HEK293 (cell line): ENCODE data around the gene HSPB6.

ENCODE experiments used
- ATF2 ChIP-seq: fragments of 450-650 bp; formaldehyde crosslinking; IDR thresholded peaks from 2 replicates; pipeline ENCODE4 v1.5.1; 2016; ENCODE audit warnings: missing biosample characterization, missing genetic modification characterization, low read depth
- ELK4 ChIP-seq: IDR thresholded peaks from 2 replicates; pipeline ENCODE4 v1.6.1; 2011; ENCODE audit warnings: mild to moderate bottlenecking, low read depth, low read length, borderline replicate concordance
- GLIS2 ChIP-seq: fragments of 450-650 bp; formaldehyde crosslinking; IDR thresholded peaks from 2 replicates; pipeline ENCODE4 v1.5.1; 2016; ENCODE audit warnings: missing biosample characterization, missing genetic modification characterization
- IKZF3 ChIP-seq: fragments of 450-650 bp; IDR thresholded peaks from 2 replicates; pipeline ENCODE4 v1.5.0; 2018; ENCODE audit warnings: missing biosample characterization, mild to moderate bottlenecking, missing genetic modification characterization, moderate library complexity
- KLF1 ChIP-seq: fragments of 450-650 bp; formaldehyde crosslinking; IDR thresholded peaks from 2 replicates; pipeline ENCODE4 v1.5.1; 2016; ENCODE audit warnings: missing biosample characterization, missing genetic modification characterization
- KLF10 ChIP-seq: fragments of 450-650 bp; IDR thresholded peaks from 2 replicates; pipeline ENCODE4 v1.5.1; 2018; ENCODE audit warnings: missing biosample characterization, mild to moderate bottlenecking, missing genetic modification characterization
- KLF9 ChIP-seq: fragments of 450-650 bp; formaldehyde crosslinking; IDR thresholded peaks from 2 replicates; pipeline ENCODE4 v1.5.1; 2016; ENCODE audit warnings: missing biosample characterization, missing genetic modification characterization, low read depth
- OVOL3 ChIP-seq: fragments of 450-650 bp; formaldehyde crosslinking; IDR thresholded peaks from 2 replicates; pipeline ENCODE4 v1.5.1; 2016; ENCODE audit warnings: missing biosample characterization, missing genetic modification characterization
- PRDM2 ChIP-seq: fragments of 450-650 bp; formaldehyde crosslinking; IDR thresholded peaks from 2 replicates; pipeline ENCODE4 v1.5.1; 2016; ENCODE audit warnings: missing biosample characterization, missing genetic modification characterization, borderline replicate concordance
- REPIN1 ChIP-seq: fragments of 450-650 bp; formaldehyde crosslinking; IDR thresholded peaks from 2 replicates; pipeline ENCODE4 v1.5.1; 2017; ENCODE audit warnings: missing biosample characterization, missing genetic modification characterization, low read depth
- TCF7L2 ChIP-seq: IDR thresholded peaks from 2 replicates; pipeline ENCODE4 v1.6.1; 2011; ENCODE audit warnings: low read depth, mild to moderate bottlenecking, inconsistent platforms, low read length, moderate library complexity, borderline replicate concordance
- ZBTB10 ChIP-seq: fragments of 450-650 bp; formaldehyde crosslinking; IDR thresholded peaks from 2 replicates; pipeline ENCODE4 v1.5.1; 2016; ENCODE audit warnings: missing biosample characterization, missing genetic modification characterization
- ZBTB6 ChIP-seq: fragments of 450-650 bp; formaldehyde crosslinking; IDR thresholded peaks from 2 replicates; pipeline ENCODE4 v1.5.1; 2017; ENCODE audit warnings: missing biosample characterization, missing genetic modification characterization
- ZNF10 ChIP-seq: fragments of 450-650 bp; formaldehyde crosslinking; IDR thresholded peaks from 2 replicates; pipeline ENCODE4 v1.5.1; 2017; ENCODE audit warnings: missing biosample characterization, missing genetic modification characterization
- ZNF24 ChIP-seq: fragments of 450-650 bp; formaldehyde crosslinking; IDR thresholded peaks from 2 replicates; pipeline ENCODE4 v1.5.1; 2016; ENCODE audit warnings: missing biosample characterization, missing genetic modification characterization
- ZNF324 ChIP-seq: fragments of 450-650 bp; formaldehyde crosslinking; IDR thresholded peaks from 2 replicates; pipeline ENCODE4 v1.5.1; 2016; ENCODE audit warnings: missing biosample characterization, missing genetic modification characterization
- ZNF341 ChIP-seq: fragments of 450-650 bp; formaldehyde crosslinking; IDR thresholded peaks from 2 replicates; pipeline ENCODE4; 2016; ENCODE audit warnings: low read depth, missing biosample characterization, missing genetic modification characterization
- ZNF514 ChIP-seq: fragments of 450-650 bp; formaldehyde crosslinking; IDR thresholded peaks from 2 replicates; pipeline ENCODE4 v1.5.1; 2016; ENCODE audit warnings: missing biosample characterization, missing genetic modification characterization
- ZNF561 ChIP-seq: fragments of 450-650 bp; IDR thresholded peaks from 2 replicates; pipeline ENCODE4 v1.5.1; 2018; ENCODE audit warnings: missing biosample characterization, missing genetic modification characterization, borderline replicate concordance
- ZNF658 ChIP-seq: fragments of 450-650 bp; formaldehyde crosslinking; IDR thresholded peaks from 2 replicates; pipeline ENCODE4; 2016; ENCODE audit warnings: missing biosample characterization, missing genetic modification characterization
- ZNF843 ChIP-seq: fragments of 450-650 bp; formaldehyde crosslinking; IDR thresholded peaks from 2 replicates; pipeline ENCODE4 v1.5.1; 2016; ENCODE audit warnings: missing biosample characterization, missing genetic modification characterization
- ZSCAN23 ChIP-seq: fragments of 450-650 bp; formaldehyde crosslinking; IDR thresholded peaks from 2 replicates; pipeline ENCODE4 v1.5.1; 2016; ENCODE audit warnings: missing biosample characterization, missing genetic modification characterization
- ZSCAN5A ChIP-seq: fragments of 450-650 bp; formaldehyde crosslinking; IDR thresholded peaks from 2 replicates; pipeline ENCODE4 v1.5.1; 2016; ENCODE audit warnings: missing biosample characterization, missing genetic modification characterization
- ZXDB ChIP-seq: fragments of 450-650 bp; formaldehyde crosslinking; IDR thresholded peaks from 2 replicates; pipeline ENCODE4 v1.5.1; 2016; ENCODE audit warnings: missing biosample characterization, missing genetic modification characterization

Gene HSPB6

GRCh38 chr19:35757749-35758608 is 1.1 kb upstream of the HSPB6 start, which contains the start of gene PROSER3 (continued):
- peak; percentile 85; the same call in 1 of the 2 replicates for TF ChIP-seq ELK4
- TF ChIP-seq KLF1 (tag by site-specific recombination), result peak; percentile 93
- peak; percentile 95 for TF ChIP-seq IKZF3 (tag by site-specific recombination)
- TF ChIP-seq ZSCAN5A (tag by site-specific recombination), result no peak
- peak; percentile 97 for TF ChIP-seq GLIS2 (tag by site-specific recombination)
- TF ChIP-seq ZNF561, result peak; percentile 91; the same call in 1 of the 2 replicates
- no peak for TF ChIP-seq ATF2 (tag by site-specific recombination)
- peak; percentile 93 for TF ChIP-seq OVOL3 (tag by site-specific recombination)
- TF ChIP-seq ZSCAN23 (tag by site-specific recombination), result 0 out of 2 replicates have a peak, but pooled peaks have one; percentile 55
- peak; percentile 61 for TF ChIP-seq ZNF843 (tag by site-specific recombination)
- 0 out of 2 replicates have a peak, but pooled peaks have one; percentile 79 for TF ChIP-seq ZBTB10 (tag by site-specific recombination)
- no peak for TF ChIP-seq PRDM2
- TF ChIP-seq ZNF514 (tag by site-specific recombination), result no peak
- peak; percentile 87 for TF ChIP-seq KLF10 (tag by site-specific recombination)
- no peak for TF ChIP-seq ZNF658 (tag by site-specific recombination)
- peak; percentile 81; the same call in 1 of the 2 replicates for TF ChIP-seq ZNF24 (tag by site-specific recombination)
- TF ChIP-seq REPIN1, result peak; percentile 87; the same call in 1 of the 2 replicates
- peak; percentile 94 for TF ChIP-seq KLF9 (tag by site-specific recombination)
- TF ChIP-seq ZNF341 (tag by site-specific recombination), result peak; percentile 100
- TF ChIP-seq ZBTB6 (tag by site-specific recombination), result peak; percentile 82
- peak; percentile 90 for TF ChIP-seq ZNF324 (tag by site-specific recombination)
- peak; percentile 95; the same call in 1 of the 2 replicates for TF ChIP-seq ZNF10 (tag by site-specific recombination)
- peak; percentile 80; the same call in 1 of the 2 replicates for TF ChIP-seq TCF7L2
- TF ChIP-seq ZXDB (tag by site-specific recombination), result peak; percentile 97
